ENCODE data around the gene SLC16A2.

The SLC16A2 gene

GRCh38 chrX:74535408-74536151, 114.3 kb downstream of the SLC16A2 start:
- no peaks in the 10 kb centered on the region for H3K36me3 ChIP-seq (replicated peaks; ENCODE audit: low read depth, low read length)
- no peak for TF ChIP-seq EZH2phosphoT487 (IDR thresholded peaks at IDR 0.05; ENCODE audit: low read depth)
- TF ChIP-seq CTCF (IDR thresholded peaks at IDR 0.05; ENCODE audit: low read depth, low read length), result peak; percentile 78
- peak overlapping the region; percentile 85 for H3K4me3 ChIP-seq (ENCODE audit: low read length)
- no peaks in the 10 kb centered on the region for H3K9me3 ChIP-seq (ENCODE audit: insufficient read depth, low read length)
- H3K27ac ChIP-seq (ENCODE audit: low read length), result no peak overlapping the region
- peak overlapping the region; percentile 94 for H3K4me2 ChIP-seq (ENCODE audit: low read length)
- peaks cover 17% of the 10 kb centered on the region for H3K4me1 ChIP-seq (ENCODE audit: low read length)
- no peaks in the 10 kb centered on the region for H3K79me2 ChIP-seq (ENCODE audit: low read length)
- peak overlapping the region; percentile 78 for H2AFZ ChIP-seq (ENCODE audit: low read depth, low read length)
- peak overlapping the region; percentile 61 for H3K9ac ChIP-seq (ENCODE audit: low read length)
- no peaks in the 10 kb centered on the region for H4K20me1 ChIP-seq (ENCODE audit: insufficient read depth, low read length)
- H3K27me3 ChIP-seq (ENCODE audit: low read depth, low read length), result no peaks in the 10 kb centered on the region

DNA sequence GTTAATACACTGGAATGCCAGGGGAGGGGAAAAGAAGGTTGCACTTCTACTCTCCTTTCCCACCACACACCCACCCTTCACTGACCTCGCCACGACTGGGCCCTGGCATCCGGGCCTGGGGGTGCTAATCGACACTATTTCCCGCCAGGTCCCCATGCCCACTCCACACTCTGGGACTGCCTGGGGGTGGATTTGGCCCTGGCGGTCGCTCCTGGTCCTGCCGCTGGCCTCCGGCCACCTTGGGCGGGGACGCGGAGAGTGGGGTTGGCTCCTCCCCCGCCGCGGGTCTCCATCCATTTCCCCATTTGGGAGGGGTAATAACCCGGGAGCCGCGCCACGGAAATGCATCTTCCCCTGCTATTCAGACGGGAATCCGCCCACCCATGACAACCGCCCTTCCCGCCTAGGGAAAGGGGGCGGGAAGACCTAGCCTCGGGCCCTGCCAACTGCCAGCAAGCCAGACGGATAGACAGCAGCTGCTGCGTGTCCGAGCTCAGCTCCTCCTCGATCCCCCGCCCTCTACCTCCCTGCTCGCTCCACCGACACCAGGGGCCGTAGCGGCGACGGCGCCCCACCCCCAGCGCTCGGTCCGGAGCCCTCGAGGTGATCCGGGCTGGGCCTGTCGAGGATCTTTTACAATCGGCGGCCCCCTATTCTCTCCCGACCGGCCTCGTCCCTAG, 115.0 kb downstream of the SLC16A2 start:
- TF ChIP-seq CTCF (IDR thresholded peaks at IDR 0.05; ENCODE audit: low read depth, low read length) (no peak), EZH2phosphoT487 (IDR thresholded peaks at IDR 0.05; ENCODE audit: low read depth) (no peak)
- Histone ChIP-seq H3K9me3 (ENCODE audit: insufficient read depth, low read length) (no peaks in the 10 kb centered on the region), H3K36me3 (replicated peaks; ENCODE audit: low read depth, low read length) (no peaks in the 10 kb centered on the region), H4K20me1 (ENCODE audit: insufficient read depth, low read length) (no peaks in the 10 kb centered on the region), H3K27ac (ENCODE audit: low read length) (no peak overlapping the region), H3K79me2 (ENCODE audit: low read length) (no peaks in the 10 kb centered on the region), H3K4me2 (ENCODE audit: low read length) (peak overlapping the region; percentile 94), H2AFZ (ENCODE audit: low read depth, low read length) (peak overlapping the region; percentile 78), H3K4me3 (ENCODE audit: low read length) (peak overlapping the region; percentile 85), H3K27me3 (ENCODE audit: low read depth, low read length) (no peaks in the 10 kb centered on the region), H3K9ac (ENCODE audit: low read length) (peak overlapping the region; percentile 61; the same call in 1 of the 2 replicates), H3K4me1 (ENCODE audit: low read length) (peaks cover 17% of the 10 kb centered on the region)

GRCh38 chrX:74536832-74537371, 115.6 kb downstream of the SLC16A2 start:
- H4K20me1 ChIP-seq (ENCODE audit: insufficient read depth, low read length), result no peaks in the 10 kb centered on the region
- H3K36me3 ChIP-seq (replicated peaks; ENCODE audit: low read depth, low read length), result no peaks in the 10 kb centered on the region
- no peaks in the 10 kb centered on the region for H3K27me3 ChIP-seq (ENCODE audit: low read depth, low read length)
- H3K4me1 ChIP-seq (ENCODE audit: low read length), result peaks cover 17% of the 10 kb centered on the region
- H3K9me3 ChIP-seq (ENCODE audit: insufficient read depth, low read length), result no peaks in the 10 kb centered on the region
- no peak overlapping the region for H3K9ac ChIP-seq (ENCODE audit: low read length)
- no peaks in the 10 kb centered on the region for H3K79me2 ChIP-seq (ENCODE audit: low read length)
- TF ChIP-seq CTCF (IDR thresholded peaks at IDR 0.05; ENCODE audit: low read depth, low read length) (no peak), EZH2phosphoT487 (IDR thresholded peaks at IDR 0.05; ENCODE audit: low read depth) (no peak)
- H3K27ac ChIP-seq (ENCODE audit: low read length), result no peak overlapping the region
- no peak overlapping the region for H3K4me2 ChIP-seq (ENCODE audit: low read length)
- no peak overlapping the region for H2AFZ ChIP-seq (ENCODE audit: low read depth, low read length)
- no peak overlapping the region for H3K4me3 ChIP-seq (ENCODE audit: low read length)

GRCh38 chrX:74540635-74541249, 119.4 kb downstream of the SLC16A2 start:
- H3K9ac ChIP-seq (ENCODE audit: low read length), result no peak overlapping the region
- no peak for TF ChIP-seq CTCF (IDR thresholded peaks at IDR 0.05; ENCODE audit: low read depth, low read length)
- no peak for TF ChIP-seq EZH2phosphoT487 (IDR thresholded peaks at IDR 0.05; ENCODE audit: low read depth)
- no peak overlapping the region for H3K4me2 ChIP-seq (ENCODE audit: low read length)
- H3K27ac ChIP-seq (ENCODE audit: low read length), result no peak overlapping the region
- H4K20me1 ChIP-seq (ENCODE audit: insufficient read depth, low read length), result no peaks in the 10 kb centered on the region
- H2AFZ ChIP-seq (ENCODE audit: low read depth, low read length), result no peak overlapping the region
- no peaks in the 10 kb centered on the region for H3K36me3 ChIP-seq (replicated peaks; ENCODE audit: low read depth, low read length)
- no peak overlapping the region for H3K4me3 ChIP-seq (ENCODE audit: low read length)
- no peaks in the 10 kb centered on the region for H3K4me1 ChIP-seq (ENCODE audit: low read length)
- no peaks in the 10 kb centered on the region for H3K9me3 ChIP-seq (ENCODE audit: insufficient read depth, low read length)
- H3K27me3 ChIP-seq (ENCODE audit: low read depth, low read length), result no peaks in the 10 kb centered on the region
- no peaks in the 10 kb centered on the region for H3K79me2 ChIP-seq (ENCODE audit: low read length)

Measured in OCI-LY3 (cell line).